Bronchus fibroblast of lung (primary cell): ENCODE measurements around the gene CLNK. TPM values are rescaled to one million over a fixed set of nuclear protein-coding genes. Genes with fewer than 3 reads are reported as not detected.

Source experiments
- total RNA-seq: library from RNA; depleted of rRNA; stranded (reverse); fragments of >200 nt; gene quantifications from 2 replicates; pipeline ENCODE4 v1.2.3, GENCODE V29; 2015

Gene CLNK, protein sequence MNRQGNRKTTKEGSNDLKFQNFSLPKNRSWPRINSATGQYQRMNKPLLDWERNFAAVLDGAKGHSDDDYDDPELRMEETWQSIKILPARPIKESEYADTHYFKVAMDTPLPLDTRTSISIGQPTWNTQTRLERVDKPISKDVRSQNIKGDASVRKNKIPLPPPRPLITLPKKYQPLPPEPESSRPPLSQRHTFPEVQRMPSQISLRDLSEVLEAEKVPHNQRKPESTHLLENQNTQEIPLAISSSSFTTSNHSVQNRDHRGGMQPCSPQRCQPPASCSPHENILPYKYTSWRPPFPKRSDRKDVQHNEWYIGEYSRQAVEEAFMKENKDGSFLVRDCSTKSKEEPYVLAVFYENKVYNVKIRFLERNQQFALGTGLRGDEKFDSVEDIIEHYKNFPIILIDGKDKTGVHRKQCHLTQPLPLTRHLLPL
- total RNA-seq: not detected in 2 replicates

GRCh38 chr4:10684631-10685030 is at the start of gene CLNK:
Gene CLNK (minus strand): TSS chr4:10684768. CDS start chr4:10667869, 16,899 bp downstream.

GRCh38 chr4:10457255-10457801 is 227.2 kb downstream of the CLNK start, which contains the start of gene ZNF518B:
Gene ZNF518B (minus strand): TSS chr4:10457426. CDS start chr4:10446328, 11,098 bp downstream.

Other genes starting within 250 kb of the CLNK start
- 10.1 and 14.1 TPM in 2 replicates for gene ZNF518B, start 227.3 kb downstream of the CLNK start, total RNA-seq